Epithelial cell of esophagus (primary cell): ENCODE data around the gene RELL1.

Experiments
- DNase-seq: peaks from one replicate; pipeline ENCODE4 v3.0.0; 2010; ENCODE audit warnings: low read depth
- H3K4me3 ChIP-seq: 2 replicates; pipeline ENCODE4 v1.5.1; 2011; ENCODE audit warnings: mild to moderate bottlenecking, low read length, control low read depth
- TF ChIP-seq, protein P1 (sequence below): IDR thresholded peaks from 2 replicates; pipeline ENCODE4 v1.5.1; 2011; ENCODE audit warnings: low read depth, mild to moderate bottlenecking, low read length, control low read depth, inconsistent platforms; ENCODE audit not compliant: insufficient read depth; ENCODE audit errors: missing control alignments

Gene RELL1

DNA sequence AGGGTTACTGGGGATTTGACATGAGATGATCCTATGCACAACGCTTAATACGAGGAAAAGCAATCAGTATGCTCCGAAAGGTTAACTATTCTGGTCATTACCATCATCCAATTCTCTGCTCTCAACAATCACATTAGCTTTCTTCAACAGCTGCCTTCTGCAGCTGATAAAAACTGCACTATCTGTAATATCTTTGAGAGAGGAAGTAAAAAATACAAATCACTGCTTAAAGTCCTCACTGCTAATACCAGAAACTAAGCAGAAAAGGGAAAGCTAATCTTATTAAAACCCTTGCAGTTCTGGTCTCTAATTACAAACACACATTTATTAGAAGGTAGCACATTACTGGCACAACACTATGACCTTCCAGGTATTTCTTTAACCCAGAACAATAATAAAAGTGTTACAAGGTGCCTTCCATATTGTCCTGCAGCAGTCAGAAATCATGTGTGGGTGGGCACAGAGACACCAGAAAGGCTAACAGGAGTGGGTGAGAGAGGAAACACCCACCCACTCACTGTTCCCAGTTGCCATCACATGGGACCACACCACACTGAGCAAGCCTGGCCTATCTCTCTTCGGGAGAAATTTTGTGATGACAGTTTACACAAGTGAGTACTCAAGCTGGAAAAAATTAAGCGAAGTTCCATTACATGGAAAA is 71.0 kb downstream of the RELL1 start:
- DNase-seq: no peak
- TF ChIP-seq, protein P1, sequence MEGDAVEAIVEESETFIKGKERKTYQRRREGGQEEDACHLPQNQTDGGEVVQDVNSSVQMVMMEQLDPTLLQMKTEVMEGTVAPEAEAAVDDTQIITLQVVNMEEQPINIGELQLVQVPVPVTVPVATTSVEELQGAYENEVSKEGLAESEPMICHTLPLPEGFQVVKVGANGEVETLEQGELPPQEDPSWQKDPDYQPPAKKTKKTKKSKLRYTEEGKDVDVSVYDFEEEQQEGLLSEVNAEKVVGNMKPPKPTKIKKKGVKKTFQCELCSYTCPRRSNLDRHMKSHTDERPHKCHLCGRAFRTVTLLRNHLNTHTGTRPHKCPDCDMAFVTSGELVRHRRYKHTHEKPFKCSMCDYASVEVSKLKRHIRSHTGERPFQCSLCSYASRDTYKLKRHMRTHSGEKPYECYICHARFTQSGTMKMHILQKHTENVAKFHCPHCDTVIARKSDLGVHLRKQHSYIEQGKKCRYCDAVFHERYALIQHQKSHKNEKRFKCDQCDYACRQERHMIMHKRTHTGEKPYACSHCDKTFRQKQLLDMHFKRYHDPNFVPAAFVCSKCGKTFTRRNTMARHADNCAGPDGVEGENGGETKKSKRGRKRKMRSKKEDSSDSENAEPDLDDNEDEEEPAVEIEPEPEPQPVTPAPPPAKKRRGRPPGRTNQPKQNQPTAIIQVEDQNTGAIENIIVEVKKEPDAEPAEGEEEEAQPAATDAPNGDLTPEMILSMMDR: no peak
- H3K4me3 ChIP-seq: no peak overlapping the region

DNA sequence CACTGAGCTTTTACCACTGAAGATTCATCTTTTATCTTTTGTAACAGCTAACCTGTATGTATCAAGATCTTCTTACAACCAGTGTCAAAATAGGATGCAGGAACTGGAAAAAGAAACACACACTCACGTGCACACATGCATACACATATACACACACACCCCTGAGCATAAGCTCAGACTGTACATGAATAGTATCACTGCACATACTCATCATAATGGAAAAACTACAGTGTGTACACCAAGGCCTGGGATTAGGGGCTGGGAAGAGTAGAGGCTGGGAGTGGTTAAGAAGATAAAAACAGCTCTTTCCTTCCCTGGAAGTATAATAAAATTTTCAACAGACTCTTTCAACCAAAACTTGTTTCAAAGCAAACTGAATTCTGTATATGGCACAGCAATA is 73.4 kb downstream of the RELL1 start:
- no peak overlapping the region for H3K4me3 ChIP-seq
- TF ChIP-seq, protein P1: no peak
- DNase-seq: no peak

DNA sequence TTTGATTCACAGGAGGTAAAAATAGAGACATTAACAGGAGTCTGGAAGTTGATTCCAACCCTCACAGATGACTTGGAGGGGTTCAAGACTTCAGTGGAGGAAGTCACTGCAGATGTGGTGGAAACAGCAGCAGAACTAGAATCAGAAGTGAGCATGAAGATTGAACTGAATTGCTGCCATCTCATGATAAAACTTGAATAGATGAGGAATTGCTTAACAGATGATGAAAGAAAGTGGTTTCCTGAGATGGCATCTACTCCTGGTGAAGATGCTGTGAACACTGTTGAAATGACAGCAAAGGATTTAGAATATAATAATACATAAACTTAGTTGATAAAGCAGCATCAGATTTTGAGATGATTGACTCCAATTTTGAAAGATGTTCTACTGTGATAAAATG is 76.5 kb downstream of the RELL1 start:
- TF ChIP-seq, protein P1: no peak
- H3K4me3 ChIP-seq: no peak overlapping the region
- DNase-seq: no peak

DNA sequence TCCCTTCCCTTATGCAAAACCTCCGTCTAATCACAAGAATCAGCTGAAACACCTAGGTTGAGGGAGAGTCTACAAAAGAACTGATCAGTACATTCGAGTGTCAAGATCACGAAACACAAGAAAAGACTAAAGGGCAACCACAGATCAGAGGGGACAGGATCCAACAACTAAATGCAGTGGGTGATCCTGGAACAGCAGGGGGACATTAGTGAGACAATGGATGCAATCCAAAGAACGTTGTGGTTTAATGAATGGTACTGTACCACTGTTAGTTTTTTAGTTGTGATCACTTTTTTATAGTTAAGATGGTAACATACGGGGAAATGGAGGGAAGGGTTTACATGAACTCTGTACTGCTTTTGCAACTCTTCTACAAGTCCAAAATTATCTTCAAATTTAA is 79.2 kb downstream of the RELL1 start:
- TF ChIP-seq, protein P1: no peak
- DNase-seq: no peak
- H3K4me3 ChIP-seq: no peak overlapping the region

DNA sequence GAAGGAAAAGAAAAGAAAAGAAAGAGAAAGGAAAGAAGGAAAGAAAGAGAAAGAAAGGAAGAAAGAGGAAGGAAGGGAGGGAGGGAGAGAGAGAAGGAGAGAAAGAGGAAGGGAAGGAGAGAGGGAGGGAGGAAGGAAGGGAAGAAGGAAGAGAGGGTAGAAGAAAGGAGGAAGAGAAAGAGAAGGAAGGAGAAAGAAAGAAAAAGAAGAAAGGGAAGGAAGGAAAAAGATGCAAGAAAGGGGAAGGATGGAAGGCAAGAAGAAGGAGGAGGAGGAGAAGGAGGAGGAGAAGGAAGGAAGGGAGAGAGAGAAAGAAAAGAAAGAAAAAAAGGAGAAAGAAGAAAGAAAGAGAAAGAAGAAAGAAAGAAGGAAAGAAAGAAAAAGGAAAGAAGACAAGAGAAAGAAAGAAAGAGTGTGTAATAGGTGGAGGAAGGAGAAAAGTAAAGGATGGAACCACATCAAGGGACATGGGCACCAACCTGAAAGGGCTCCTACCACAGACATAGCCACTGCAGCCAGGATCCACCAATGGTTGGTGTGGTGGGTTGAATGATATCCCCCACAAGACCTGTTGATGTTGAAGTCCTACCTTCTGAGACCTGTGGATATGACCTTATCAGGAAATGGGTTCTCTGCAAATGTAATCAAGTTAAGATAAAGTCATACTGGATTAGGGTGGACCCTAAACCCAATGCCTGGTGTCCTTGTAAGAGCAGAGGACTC is 80.2 kb downstream of the RELL1 start:
- DNase-seq: no peak
- TF ChIP-seq, protein P1: no peak
- H3K4me3 ChIP-seq: no peak overlapping the region

DNA sequence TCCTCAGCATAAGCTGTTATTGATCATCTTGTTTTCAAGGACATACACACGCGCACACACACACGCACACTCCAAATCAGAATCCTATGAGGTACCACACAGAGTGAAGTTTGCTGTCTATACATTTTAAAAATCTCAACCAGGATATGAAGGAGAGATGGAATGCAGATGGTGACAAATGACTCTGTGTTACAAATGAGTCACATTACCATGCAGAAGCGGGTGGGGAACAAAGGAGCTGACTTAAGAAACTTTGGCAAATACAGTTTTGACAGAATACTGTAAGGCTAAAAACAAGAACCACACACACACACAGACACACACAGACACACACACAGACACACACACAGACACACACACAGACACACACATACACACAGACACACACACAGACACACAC is 81.7 kb downstream of the RELL1 start:
- H3K4me3 ChIP-seq: no peak overlapping the region
- TF ChIP-seq, protein P1: no peak
- DNase-seq: peak; percentile 59
